Panc1 (cell line): ENCODE measurements around the gene OSBPL5. TPM values are rescaled to one million over a fixed set of nuclear protein-coding genes. Genes with fewer than 3 reads are reported as not detected.
A peak's percentile ranks its signal among the peaks of the same experiment; 100 is the strongest.

Source experiments
- ATAC-seq: fragments of 200-7000 bp; cut with Tn5 transposase; 2 replicates; pipeline ENCODE4 v1.9.1; 2020; ENCODE audit warnings: mild to moderate bottlenecking, moderate library complexity
- BruUV-seq: library from RNA; stranded (reverse); fragments of 400-500 nt; replicated peaks from 2 replicates; lab custom pipeline; 2021; lab: Mats Ljungman, UMichigan
- CTCF ChIA-PET: fragments of 300-600 bp; sonication (Branson Sonifier 250); formaldehyde crosslinking; loops from one replicate; lab custom pipeline; 2022; ENCODE audit warnings: antibody characterized with exemption; lab: Charles Lee
- POLR2A ChIA-PET: fragments of 300-600 bp; sonication (Branson Sonifier 250); formaldehyde crosslinking; loops from one replicate; lab custom pipeline; 2022; ENCODE audit warnings: antibody characterized with exemption; lab: Charles Lee
- DNase-seq: peaks from one replicate; pipeline ENCODE4 v3.0.0-alpha.2; 2010; ENCODE audit warnings: low read depth, low spot score
- H3K27ac ChIP-seq: 2 replicates; pipeline ENCODE4 v1.5.1; 2011; ENCODE audit warnings: mild to moderate bottlenecking, low read length, inconsistent platforms
- H3K27me3 ChIP-seq: fragments of 200-500 bp; sonication (Bioruptor generic); 2 replicates; pipeline ENCODE4 v1.6.0; 2014; ENCODE audit warnings: low read length, inconsistent platforms; ENCODE audit not compliant: control insufficient read depth, insufficient read depth
- H3K36me3 ChIP-seq: fragments of 200-500 bp; sonication (Bioruptor generic); 2 replicates; pipeline ENCODE4 v1.5.1; 2014; ENCODE audit warnings: inconsistent platforms, mild to moderate bottlenecking, low read length, moderate library complexity; ENCODE audit not compliant: control insufficient read depth, insufficient read depth
- H3K4me1 ChIP-seq: 2 replicates; pipeline ENCODE4 v1.5.1; 2011; ENCODE audit warnings: inconsistent platforms, mild to moderate bottlenecking, low read length, moderate library complexity; ENCODE audit not compliant: control insufficient read depth, insufficient read depth
- H3K4me3 ChIP-seq, 2 experiments: 2 replicates each; pipeline ENCODE4 v1.5.1; 2011 to 2012; ENCODE audit warnings: low read depth in 2 of 2, low read length in 2 of 2, mild to moderate bottlenecking in 2 of 2, inconsistent platforms in 1 of 2, moderate library complexity in 1 of 2
- H3K9me3 ChIP-seq: fragments of 200-500 bp; sonication (Bioruptor generic); 2 replicates; pipeline ENCODE4 v1.5.1; 2014; ENCODE audit warnings: low read depth, mild to moderate bottlenecking, inconsistent platforms, low read length, moderate library complexity; ENCODE audit not compliant: control insufficient read depth, insufficient read depth
- POLR2AphosphoS5 ChIP-seq: IDR thresholded peaks from 2 replicates; pipeline ENCODE4 v1.6.1; 2012; ENCODE audit warnings: mild to moderate bottlenecking, low read depth, low read length, moderate library complexity
- SIN3A ChIP-seq: IDR thresholded peaks from 2 replicates; pipeline ENCODE4 v1.6.1; 2012; ENCODE audit warnings: low read depth, mild to moderate bottlenecking, low read length, moderate library complexity, borderline replicate concordance; ENCODE audit not compliant: insufficient read depth
- TCF7L2 ChIP-seq: IDR thresholded peaks from 2 replicates; pipeline ENCODE4 v1.6.1; 2011; ENCODE audit warnings: mild to moderate bottlenecking, low read depth, low read length, inconsistent platforms
- in situ Hi-C: cut with HindIII; loops from 2 replicates; pipeline ENCODE4 v1.10.0; 2016; ENCODE audit warnings: low sequenced_read_pairs, low pct_unique_long_range_greater_than_20kb
- intact Hi-C: fragments of 100-400 bp; cut with micrococcal nuclease; formaldehyde crosslinking; loops from one replicate; pipeline ENCODE4 v1.10.0; 2022; ENCODE audit not compliant: unreplicated experiment
- total RNA-seq: library from RNA; stranded (reverse); gene quantifications from one replicate; pipeline ENCODE4 v1.2.1, GENCODE V29; 2021; ENCODE audit not compliant: unreplicated experiment
- TF ChIP-seq, protein P1 (sequence below), 2 experiments: IDR thresholded peaks; 2 replicates each; pipeline ENCODE4 v1.6.1; 2011 to 2012; ENCODE audit warnings: low read depth in 2 of 2, control low read depth in 1 of 2, low read length in 1 of 2, mild to moderate bottlenecking in 1 of 2, moderate library complexity in 1 of 2; ENCODE audit not compliant: insufficient read depth in 1 of 2
- TF ChIP-seq, protein P2 (sequence below): fragments of 450-650 bp; IDR thresholded peaks from 2 replicates; pipeline ENCODE4 v1.5.1; 2017; ENCODE audit warnings: mild to moderate bottlenecking

OSBPL5 gene
- total RNA-seq, 1 experiment from 2014 or later = 20.2 TPM

DNA sequence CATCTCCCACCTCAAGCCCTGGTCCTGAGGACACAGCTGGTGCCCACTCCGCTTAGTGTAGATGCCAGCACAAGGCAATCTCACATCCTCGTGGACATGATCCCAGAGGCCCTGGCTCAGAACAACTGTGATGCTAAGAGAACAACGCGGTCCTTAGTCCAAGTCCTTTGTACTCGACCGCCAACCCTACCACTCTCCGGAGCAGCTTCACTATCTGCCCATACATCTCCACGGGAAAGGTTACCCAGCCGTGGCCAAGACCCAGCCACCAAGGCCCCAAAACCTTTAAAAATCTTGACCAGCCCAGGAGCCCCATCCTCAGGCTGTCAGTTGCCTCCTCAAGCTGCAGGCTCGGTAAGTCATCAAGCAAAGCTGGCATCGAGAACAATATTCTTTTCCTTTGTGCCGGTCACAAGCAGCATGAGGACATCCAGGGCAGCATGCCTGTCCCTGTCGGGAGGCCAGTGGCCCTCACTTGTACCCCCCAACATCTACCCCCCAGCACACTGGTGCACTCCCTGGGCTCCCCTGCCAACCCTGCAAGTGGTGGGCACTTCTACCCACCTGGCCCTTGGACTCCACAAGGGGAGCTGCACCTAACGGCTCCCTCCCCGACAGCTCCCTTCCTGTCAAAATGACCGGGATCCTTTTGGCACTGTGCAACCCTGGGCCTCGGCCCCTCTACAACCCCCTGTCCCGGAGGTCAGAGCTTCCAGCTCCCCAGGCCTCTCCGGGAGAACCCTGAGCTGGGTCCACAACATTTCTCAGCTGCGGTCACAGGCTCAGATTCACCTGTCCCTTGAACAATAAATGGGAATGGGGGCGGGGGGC lies 2.5 kb downstream of the OSBPL5 start:
- CTCF ChIA-PET = interaction anchor here (0.6 kb wide), 3 partner anchors 16 to 731 kb away, joined by 4 to 6 read pairs (median 5); no protein-coding TSS in a partner anchor
- peaks cover 38% of the 10 kb centered on the region for H3K4me1 ChIP-seq
- no peak overlapping the region for H3K4me3 ChIP-seq
- in situ Hi-C loops (no loop called here), intact Hi-C loops (no loop called here)
- H3K36me3 ChIP-seq = no peaks in the 10 kb centered on the region
- POLR2A ChIA-PET = no interaction called here
- H3K27ac ChIP-seq = no peak overlapping the region
- ATAC-seq = no peak
- BruUV-seq = TSS peak; percentile 59
- TF ChIP-seq, protein P1, sequence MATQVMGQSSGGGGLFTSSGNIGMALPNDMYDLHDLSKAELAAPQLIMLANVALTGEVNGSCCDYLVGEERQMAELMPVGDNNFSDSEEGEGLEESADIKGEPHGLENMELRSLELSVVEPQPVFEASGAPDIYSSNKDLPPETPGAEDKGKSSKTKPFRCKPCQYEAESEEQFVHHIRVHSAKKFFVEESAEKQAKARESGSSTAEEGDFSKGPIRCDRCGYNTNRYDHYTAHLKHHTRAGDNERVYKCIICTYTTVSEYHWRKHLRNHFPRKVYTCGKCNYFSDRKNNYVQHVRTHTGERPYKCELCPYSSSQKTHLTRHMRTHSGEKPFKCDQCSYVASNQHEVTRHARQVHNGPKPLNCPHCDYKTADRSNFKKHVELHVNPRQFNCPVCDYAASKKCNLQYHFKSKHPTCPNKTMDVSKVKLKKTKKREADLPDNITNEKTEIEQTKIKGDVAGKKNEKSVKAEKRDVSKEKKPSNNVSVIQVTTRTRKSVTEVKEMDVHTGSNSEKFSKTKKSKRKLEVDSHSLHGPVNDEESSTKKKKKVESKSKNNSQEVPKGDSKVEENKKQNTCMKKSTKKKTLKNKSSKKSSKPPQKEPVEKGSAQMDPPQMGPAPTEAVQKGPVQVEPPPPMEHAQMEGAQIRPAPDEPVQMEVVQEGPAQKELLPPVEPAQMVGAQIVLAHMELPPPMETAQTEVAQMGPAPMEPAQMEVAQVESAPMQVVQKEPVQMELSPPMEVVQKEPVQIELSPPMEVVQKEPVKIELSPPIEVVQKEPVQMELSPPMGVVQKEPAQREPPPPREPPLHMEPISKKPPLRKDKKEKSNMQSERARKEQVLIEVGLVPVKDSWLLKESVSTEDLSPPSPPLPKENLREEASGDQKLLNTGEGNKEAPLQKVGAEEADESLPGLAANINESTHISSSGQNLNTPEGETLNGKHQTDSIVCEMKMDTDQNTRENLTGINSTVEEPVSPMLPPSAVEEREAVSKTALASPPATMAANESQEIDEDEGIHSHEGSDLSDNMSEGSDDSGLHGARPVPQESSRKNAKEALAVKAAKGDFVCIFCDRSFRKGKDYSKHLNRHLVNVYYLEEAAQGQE (IDR thresholded peaks at IDR 0.05; ENCODE audit: insufficient read depth in 1 of 2, low read depth in 2 of 2, low read length in 1 of 2) = no peak
- TF ChIP-seq TCF7L2 (no peak), POLR2AphosphoS5 (no peak), SIN3A (no peak)
- TF ChIP-seq, protein P2, sequence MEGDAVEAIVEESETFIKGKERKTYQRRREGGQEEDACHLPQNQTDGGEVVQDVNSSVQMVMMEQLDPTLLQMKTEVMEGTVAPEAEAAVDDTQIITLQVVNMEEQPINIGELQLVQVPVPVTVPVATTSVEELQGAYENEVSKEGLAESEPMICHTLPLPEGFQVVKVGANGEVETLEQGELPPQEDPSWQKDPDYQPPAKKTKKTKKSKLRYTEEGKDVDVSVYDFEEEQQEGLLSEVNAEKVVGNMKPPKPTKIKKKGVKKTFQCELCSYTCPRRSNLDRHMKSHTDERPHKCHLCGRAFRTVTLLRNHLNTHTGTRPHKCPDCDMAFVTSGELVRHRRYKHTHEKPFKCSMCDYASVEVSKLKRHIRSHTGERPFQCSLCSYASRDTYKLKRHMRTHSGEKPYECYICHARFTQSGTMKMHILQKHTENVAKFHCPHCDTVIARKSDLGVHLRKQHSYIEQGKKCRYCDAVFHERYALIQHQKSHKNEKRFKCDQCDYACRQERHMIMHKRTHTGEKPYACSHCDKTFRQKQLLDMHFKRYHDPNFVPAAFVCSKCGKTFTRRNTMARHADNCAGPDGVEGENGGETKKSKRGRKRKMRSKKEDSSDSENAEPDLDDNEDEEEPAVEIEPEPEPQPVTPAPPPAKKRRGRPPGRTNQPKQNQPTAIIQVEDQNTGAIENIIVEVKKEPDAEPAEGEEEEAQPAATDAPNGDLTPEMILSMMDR = no peak
- no peaks in the 10 kb centered on the region for H3K27me3 ChIP-seq
- DNase-seq = no peak
- no peaks in the 10 kb centered on the region for H3K9me3 ChIP-seq

DNA sequence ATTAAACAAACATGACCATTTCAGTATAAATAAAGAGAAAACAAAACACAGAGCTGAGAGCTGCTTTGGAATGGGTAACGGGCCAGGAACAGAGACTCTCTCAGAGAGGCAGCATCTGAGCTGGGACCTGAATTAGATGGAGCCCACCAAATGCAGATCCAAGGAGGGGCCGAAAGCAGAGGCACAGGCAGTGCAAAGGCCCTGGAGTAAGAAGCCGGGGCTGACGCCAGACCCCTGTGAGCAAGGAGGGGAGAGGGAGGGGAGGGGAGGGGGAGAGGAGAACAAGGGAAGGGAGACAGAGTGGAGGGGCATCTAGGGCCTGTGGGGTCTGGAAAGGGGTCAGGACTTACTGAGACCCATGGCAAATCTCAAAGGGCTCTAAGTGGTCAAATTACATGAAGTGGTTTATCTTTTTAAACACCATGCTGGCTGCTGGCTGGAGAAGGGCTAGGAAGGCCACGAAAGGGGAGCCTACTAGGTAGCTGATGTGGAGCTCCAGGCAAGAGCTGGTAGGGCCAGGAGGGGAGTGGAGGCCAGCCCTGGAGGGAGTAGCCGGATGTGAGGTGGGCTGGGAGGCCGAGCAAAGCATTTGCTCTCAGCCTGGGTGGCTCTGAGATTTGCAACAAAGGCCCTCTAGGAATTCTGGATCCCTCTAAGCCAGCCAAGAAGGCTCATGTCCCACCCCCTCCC lies 3.2 kb downstream of the OSBPL5 start:
- intact Hi-C loops = no loop called here
- no peaks in the 10 kb centered on the region for H3K27me3 ChIP-seq
- ChIA-PET CTCF (interaction anchor here (0.6 to 0.8 kb wide), 4 partner anchors 15 to 732 kb away, joined by 3 to 6 read pairs (median 4); no protein-coding TSS in a partner anchor), POLR2A (no interaction called here)
- peaks cover 43% of the 10 kb centered on the region for H3K4me1 ChIP-seq
- no peaks in the 10 kb centered on the region for H3K36me3 ChIP-seq
- H3K9me3 ChIP-seq = no peaks in the 10 kb centered on the region
- DNase-seq (no peak), ATAC-seq (no peak)
- BruUV-seq = no TSS peak
- in situ Hi-C loops = no loop called here
- no peak overlapping the region for H3K27ac ChIP-seq
- H3K4me3 ChIP-seq = no peak overlapping the region
- no peak for TF ChIP-seq POLR2AphosphoS5
- TF ChIP-seq, protein P2 = no peak
- TF ChIP-seq, protein P1 (IDR thresholded peaks at IDR 0.05; ENCODE audit: insufficient read depth in 1 of 2, low read depth in 2 of 2, low read length in 1 of 2) = no peak
- no peak for TF ChIP-seq SIN3A
- no peak for TF ChIP-seq TCF7L2
